Ovary (tissue), 9 donors: ENCODE results near the gene ZMYM4. TPM values are rescaled to one million over a fixed set of nuclear protein-coding genes. Genes with fewer than 3 reads are reported as not detected.

Experiments
- DNase-seq, 5 donors: peaks; one replicate each; pipeline ENCODE4 v3.0.0-alpha.2; 2019 to 2020
- H3K27ac ChIP-seq, 2 donors: fragments of 200-600 bp; one replicate each; pipeline versions ENCODE4 v1.5.1 to v1.8.0; 2019 to 2022
- H3K27me3 ChIP-seq: fragments of 200-600 bp; one replicate; pipeline ENCODE4 v1.8.0; 2022
- H3K36me3 ChIP-seq: fragments of 200-600 bp; sonication (generic); one replicate; pipeline ENCODE4 v1.5.1; 2019
- H3K4me1 ChIP-seq: one replicate; pipeline ENCODE4 v1.8.1; 2013; ENCODE audit warnings: mild to moderate bottlenecking, moderate library complexity; ENCODE audit not compliant: insufficient read depth
- H3K4me3 ChIP-seq: fragments of 200-600 bp; sonication (generic); one replicate; pipeline ENCODE4 v1.5.1; 2017
- H3K9me3 ChIP-seq, 2 donors: fragments of 200-600 bp in 1 of 2; sonication (generic) in 1 of 2; one replicate each; pipeline versions ENCODE4 v1.5.1 to v1.8.1; 2013 to 2019; ENCODE audit warnings: mild to moderate bottlenecking in 1 of 2, moderate library complexity in 1 of 2
- CTCF ChIP-seq, 3 donors: fragments of 450-650 bp in 2 of 3; fragments of 200-600 bp in 1 of 3; IDR thresholded peaks; one replicate each; pipeline versions ENCODE4 v1.5.1 to v1.8.0; 2016 to 2022; ENCODE audit warnings: antibody characterized with exemption in 3 of 3, mild to moderate bottlenecking in 1 of 3
- EP300 ChIP-seq: sonication (generic); formaldehyde crosslinking; IDR thresholded peaks from one replicate; pipeline ENCODE4 v1.6.1; 2017; ENCODE audit warnings: antibody characterized with exemption
- POLR2A ChIP-seq: fragments of 450-650 bp; IDR thresholded peaks from one replicate; pipeline ENCODE4 v1.6.1; 2017; ENCODE audit warnings: antibody characterized with exemption, mild to moderate bottlenecking, moderate library complexity
- WGBS, 3 donors: extraction: QIAGEN DNeasy Blood & Tissue Kit in 1 of 3; methylation state at CpG; one replicate each; pipeline versions ENCODE4 v1.1.5 to v1.1.7; 2013 to 2017; 5-methylcytosine and 5-hydroxymethylcytosine counted together
- intact Hi-C, 4 donors: fragments of 100-400 bp; cut with DNase I; formaldehyde crosslinking; loops; one replicate each; pipeline versions ENCODE4 v1.11.0 to v1.15.1; 2022 to 2023
- polyA plus RNA-seq, 2 donors: library from polyadenylated mRNA; stranded (reverse); fragments of 200-250 nt in 1 of 2; fragments of 350-450 nt in 1 of 2; fragmentation: Illumina TruSeq in 1 of 2; extraction: RNeasy Lipid Tissue Mini Kit (QIAGEN cat#74804) in 1 of 2; gene quantifications; one replicate each; pipeline ENCODE4 v1.2.3, GENCODE V29; 2013 to 2014
- total RNA-seq, 7 donors: library from RNA; depleted of rRNA in 2 of 7; stranded (reverse); fragments of >200 nt in 2 of 7; fragmentation: NEBNext Ultra II Directional in 3 of 7; extraction: Animal tissue kit (Norgen Biotek cat#: 25700) in 3 of 7; gene quantifications; one replicate each; pipeline versions ENCODE4 v1.1.0 to v1.2.4, GENCODE V29; 2016 to 2023
- donor health status: DM: no; HTN: no; CAD: no; lungs with moderate emphysema.
- donor health status: DM: no; HTN: no; CAD: no.
- donor health status: Bipolar disorder and iron deficiency.
- donor health status: DM: yes; HTN: yes; CAD: no.
- donor health status: DM: no; HTN: no; CAD: no.
- donor health status: DM: yes; HTN: yes; CAD: no.

Gene ZMYM4
- total and polyA plus RNA-seq, 9 donors, result 15.9 to 77.2 (median 52.2) TPM

- H3K36me3 ChIP-seq, result no peaks in the 10 kb centered on the region
- 73 to 80% (median 75%) methylated on average over 3 of the region's 3 CpGs for WGBS, 3 donors
- H3K4me3 ChIP-seq, result no peak overlapping the region
- no peaks in the 10 kb centered on the region for H3K4me1 ChIP-seq
- H3K27ac ChIP-seq, result no peak overlapping the region
- intact Hi-C loops, result no loop called here
- no peak for DNase-seq
- TF ChIP-seq POLR2A, result no peak
- no peak for TF ChIP-seq CTCF (IDR thresholded peaks at IDR 0.05)
- TF ChIP-seq EP300, result no peak
- H3K9me3 ChIP-seq, result no peaks in the 10 kb centered on the region
- H3K27me3 ChIP-seq, result no peaks in the 10 kb centered on the region
Measured at GRCh38 chr1:35361638-35362037, 93.1 kb downstream of the ZMYM4 start.

GRCh38 chr1:35364741-35365140, 96.2 kb downstream of the ZMYM4 start:
- no peak for DNase-seq
- Histone ChIP-seq H3K36me3 (no peaks in the 10 kb centered on the region), H3K27ac (no peak overlapping the region), H3K9me3 (no peaks in the 10 kb centered on the region), H3K27me3 (no peaks in the 10 kb centered on the region), H3K4me3 (no peak overlapping the region), H3K4me1 (no peaks in the 10 kb centered on the region)
- intact Hi-C loops, result no loop called here
- 91 to 93% (median 92%) methylated on average over 3 of the region's 3 CpGs for WGBS, 3 donors
- no peak for TF ChIP-seq CTCF (IDR thresholded peaks at IDR 0.05)
- no peak for TF ChIP-seq POLR2A
- TF ChIP-seq EP300, result no peak

GRCh38 chr1:35367914-35368313, 99.4 kb downstream of the ZMYM4 start:
- intact Hi-C loops, result no loop called here
- Histone ChIP-seq H3K9me3 (no peaks in the 10 kb centered on the region), H3K36me3 (no peaks in the 10 kb centered on the region), H3K27me3 (no peaks in the 10 kb centered on the region), H3K27ac (no peak overlapping the region), H3K4me1 (no peaks in the 10 kb centered on the region), H3K4me3 (no peak overlapping the region)
- 93 to 100% (median 97%) methylated on average over 2 of the region's 2 CpGs for WGBS, 3 donors
- DNase-seq, result no peak
- no peak for TF ChIP-seq EP300
- TF ChIP-seq CTCF (IDR thresholded peaks at IDR 0.05), result no peak
- no peak for TF ChIP-seq POLR2A

- no peaks in the 10 kb centered on the region for H3K36me3 ChIP-seq
- H3K4me1 ChIP-seq, result no peaks in the 10 kb centered on the region
- peak; percentile 63 to 79 (median 73) for DNase-seq
- intact Hi-C loops, result no loop called here
- TF ChIP-seq CTCF (IDR thresholded peaks at IDR 0.05) (no peak), POLR2A (no peak)
- H3K9me3 ChIP-seq, result no peaks in the 10 kb centered on the region
- 15 to 22% (median 20%) methylated on average over 4 of the region's 4 CpGs for whole genome bisulfite sequencing, 3 donors
- H3K27me3 ChIP-seq, result no peaks in the 10 kb centered on the region
- H3K4me3 ChIP-seq, result no peak overlapping the region
- no peak overlapping the region for H3K27ac ChIP-seq
Measured at GRCh38 chr1:35369922-35370671, 101.6 kb downstream of the ZMYM4 start.
